CD4-positive, alpha-beta T cell treated with Interferon alpha-2 for 1 hour (primary cell): ENCODE data around the gene CCNL2.
"Not testable (repeated sequence)": the region's sequence is repeated elsewhere in the genome, so short reads cannot be mapped to it uniquely, and the experiment has no call there.

Experiments
- DNase-seq, 2 donors: peaks; one replicate each; pipeline ENCODE4 v3.0.0-alpha.2; 2020 to 2022

CCNL2 gene

GRCh38 chr1:1432274-1432950, 33.3 kb upstream of the CCNL2 start:
- DNase-seq, result no peak

- DNase-seq, result no peak
These were observed 32.7 kb upstream of the CCNL2 start for GRCh38 chr1:1431845-1432273.

- no peak for DNase-seq
These were observed 32.1 kb upstream of the CCNL2 start for GRCh38 chr1:1430992-1431844.

- DNase-seq, result no peak
These were observed 31.2 kb upstream of the CCNL2 start for GRCh38 chr1:1430114-1430982.

- no peak for DNase-seq
These were observed 30.5 kb upstream of the CCNL2 start for GRCh38 chr1:1429671-1430073.

- not testable (repeated sequence) for DNase-seq
These were observed 29.8 kb upstream of the CCNL2 start for GRCh38 chr1:1428967-1429366.

GRCh38 chr1:1428174-1428573, 29.0 kb upstream of the CCNL2 start:
- no peak for DNase-seq

- no peak for DNase-seq
These were observed 28.6 kb upstream of the CCNL2 start for GRCh38 chr1:1427820-1428148.

GRCh38 chr1:1427106-1427819, 28.1 kb upstream of the CCNL2 start:
- no peak for DNase-seq

GRCh38 chr1:1426496-1427105, 27.5 kb upstream of the CCNL2 start:
- no peak for DNase-seq

GRCh38 chr1:1425753-1426495, 26.8 kb upstream of the CCNL2 start:
- DNase-seq, result no peak

- DNase-seq, result no peak
These were observed 26.3 kb upstream of the CCNL2 start for GRCh38 chr1:1425426-1425752.

GRCh38 chr1:1424707-1425106, 25.6 kb upstream of the CCNL2 start:
- no peak for DNase-seq

GRCh38 chr1:1423245-1423597, 24.1 kb upstream of the CCNL2 start:
- no peak for DNase-seq

- DNase-seq, result no peak
These were observed 23.5 kb upstream of the CCNL2 start for GRCh38 chr1:1422465-1423244.

GRCh38 chr1:1421907-1422464, 22.9 kb upstream of the CCNL2 start:
- no peak for DNase-seq

GRCh38 chr1:1421147-1421906, 22.2 kb upstream of the CCNL2 start, which contains the start of gene ANKRD65:
TSS of gene ANKRD65 (minus strand) at chr1:1421276. CDS start at chr1:1421005, 271 bp downstream.
- no peak for DNase-seq

GRCh38 chr1:1420654-1421141, 21.6 kb upstream of the CCNL2 start:
- no peak for DNase-seq

GRCh38 chr1:1419813-1420653, 20.9 kb upstream of the CCNL2 start:
- no peak for DNase-seq
